SU-DHL-6 (cell line): ENCODE data around the gene SEMA4D.

Source experiments
- H2AFZ ChIP-seq: fragments of 200-600 bp; sonication (generic); 2 replicates; pipeline ENCODE4 v1.6.1; 2014; ENCODE audit warnings: low read depth, mild to moderate bottlenecking, moderate library complexity, mixed read lengths, antibody characterized with exemption, low read length; ENCODE audit not compliant: severe bottlenecking
- H3F3A ChIP-seq: fragments of 200-600 bp; shearing (Covaris generic); 2 replicates; pipeline ENCODE4 v1.6.0; 2016; ENCODE audit warnings: antibody characterized with exemption, mild to moderate bottlenecking; ENCODE audit not compliant: insufficient read depth
- H3K27ac ChIP-seq: fragments of 200-600 bp; sonication (generic); 2 replicates; pipeline ENCODE4 v1.5.1; 2016; ENCODE audit warnings: low read depth, mild to moderate bottlenecking, low read length, moderate library complexity, mixed read lengths
- H3K27me3 ChIP-seq: fragments of 200-600 bp; sonication (generic), shearing (Covaris generic); 2 replicates; pipeline ENCODE4 v1.6.0; 2014; ENCODE audit warnings: mild to moderate bottlenecking, low read length
- H3K36me3 ChIP-seq: fragments of 200-600 bp; sonication (generic); 2 replicates; pipeline ENCODE4 v1.6.1; 2014; ENCODE audit warnings: mild to moderate bottlenecking, low read length, mixed read lengths
- H3K4me2 ChIP-seq: fragments of 300-600, 200-600 bp; shearing (Covaris generic), sonication (generic); 2 replicates; pipeline ENCODE4 v1.6.0; 2014; ENCODE audit warnings: low read length, low read depth, mild to moderate bottlenecking; ENCODE audit not compliant: poor library complexity, severe bottlenecking
- H3K4me3 ChIP-seq: fragments of 200-600 bp; sonication (generic); 2 replicates; pipeline ENCODE4 v1.5.1; 2014; ENCODE audit warnings: antibody characterized with exemption, low read length, mild to moderate bottlenecking, mixed read lengths; ENCODE audit not compliant: insufficient read depth, poor library complexity, severe bottlenecking
- H3K79me2 ChIP-seq: fragments of 200-600 bp; sonication (generic); 2 replicates; pipeline ENCODE4 v1.6.1; 2014; ENCODE audit warnings: mild to moderate bottlenecking, low read length, moderate library complexity; ENCODE audit not compliant: insufficient read depth
- H3K9ac ChIP-seq: fragments of 200-600 bp; sonication (generic); 2 replicates; pipeline ENCODE4 v1.7.0; 2014; ENCODE audit warnings: mild to moderate bottlenecking, low read length
- H3K9me2 ChIP-seq: fragments of 200-600 bp; sonication (generic); replicated peaks from 2 replicates; pipeline ENCODE4 v1.6.1; 2014; ENCODE audit warnings: low read length; ENCODE audit not compliant: insufficient read depth
- H3K9me3 ChIP-seq: fragments of 200-600 bp; sonication (generic); 2 replicates; pipeline ENCODE4 v1.6.1; 2014; ENCODE audit warnings: low read length, mixed read lengths; ENCODE audit not compliant: insufficient read depth
- H4K20me1 ChIP-seq: fragments of 200-600 bp; sonication (generic); 2 replicates; pipeline ENCODE4 v1.6.1; 2014; ENCODE audit warnings: low read depth, mild to moderate bottlenecking, antibody characterized with exemption, low read length, moderate library complexity, mixed read lengths
- EZH2phosphoT487 ChIP-seq: fragments of 200-600 bp; sonication (generic), shearing (Covaris generic); conservative IDR thresholded peaks from 2 replicates; pipeline ENCODE4 v1.6.1; 2018; ENCODE audit warnings: mild to moderate bottlenecking, antibody characterized with exemption, low read length, moderate library complexity, mixed read lengths
- TF ChIP-seq, protein P1 (sequence below): fragments of 200-600 bp; sonication (generic); IDR thresholded peaks from one replicate; pipeline ENCODE4 v1.5.1; 2017; ENCODE audit warnings: antibody characterized with exemption, mild to moderate bottlenecking, low read length, moderate library complexity; ENCODE audit not compliant: insufficient read depth, poor library complexity, severe bottlenecking

SEMA4D gene

DNA sequence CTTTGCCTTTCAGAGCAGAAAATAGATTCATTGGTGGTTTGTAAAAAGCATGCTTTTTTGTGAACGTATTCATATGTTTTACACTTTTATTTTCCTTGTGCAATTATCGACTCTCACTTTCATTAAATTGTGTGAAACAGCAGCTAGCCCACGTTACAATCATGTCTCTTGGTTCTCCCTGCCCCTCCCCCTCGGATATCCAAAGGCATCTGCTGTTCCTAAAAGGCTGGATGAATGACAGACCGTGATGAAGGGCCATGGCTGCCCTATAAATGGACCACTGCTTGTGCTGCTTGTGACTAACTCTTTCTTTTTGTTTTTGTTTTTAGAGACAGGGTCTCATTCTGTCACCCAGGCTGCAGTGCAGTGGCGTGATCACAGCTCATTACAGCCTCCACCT lies 17.0 kb upstream of the SEMA4D start:
- no peaks in the 10 kb centered on the region for H3K27me3 ChIP-seq
- no peak overlapping the region for H2AFZ ChIP-seq
- H4K20me1 ChIP-seq: no peaks in the 10 kb centered on the region
- no peak overlapping the region for H3K27ac ChIP-seq
- H3F3A ChIP-seq: no peaks in the 10 kb centered on the region
- H3K4me3 ChIP-seq: no peak overlapping the region
- H3K79me2 ChIP-seq: no peaks in the 10 kb centered on the region
- no peak for TF ChIP-seq EZH2phosphoT487
- no peaks in the 10 kb centered on the region for H3K9me3 ChIP-seq
- no peaks in the 10 kb centered on the region for H3K36me3 ChIP-seq
- H3K9ac ChIP-seq: no peak overlapping the region
- H3K9me2 ChIP-seq: no peaks in the 10 kb centered on the region
- H3K4me2 ChIP-seq: no peak overlapping the region

DNA sequence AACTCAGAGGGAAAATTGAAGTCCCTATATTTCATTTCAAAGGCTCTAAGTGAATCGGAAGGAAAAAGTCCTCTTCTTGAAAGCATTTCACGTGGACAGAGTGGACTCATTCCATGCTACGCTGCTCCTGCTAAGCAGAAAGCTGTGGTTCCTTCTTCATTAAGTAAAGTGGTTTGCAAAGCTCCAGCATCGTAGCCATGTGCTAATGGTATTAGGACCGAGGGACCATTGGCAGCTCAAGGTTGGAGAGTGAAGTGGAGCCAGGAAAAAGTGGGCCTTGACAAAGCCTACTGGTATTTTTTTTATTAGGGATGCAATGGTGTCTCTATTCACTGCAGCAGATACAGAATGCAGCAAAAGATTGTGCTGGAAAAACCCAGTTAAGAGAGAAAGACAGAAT lies 16.4 kb upstream of the SEMA4D start:
- no peaks in the 10 kb centered on the region for H3K27me3 ChIP-seq
- no peak overlapping the region for H3K9ac ChIP-seq
- no peak for TF ChIP-seq EZH2phosphoT487
- no peak overlapping the region for H3K4me3 ChIP-seq
- H3F3A ChIP-seq: no peaks in the 10 kb centered on the region
- H3K79me2 ChIP-seq: no peaks in the 10 kb centered on the region
- no peak overlapping the region for H3K4me2 ChIP-seq
- H3K36me3 ChIP-seq: no peaks in the 10 kb centered on the region
- no peaks in the 10 kb centered on the region for H4K20me1 ChIP-seq
- H3K9me3 ChIP-seq: no peaks in the 10 kb centered on the region
- no peaks in the 10 kb centered on the region for H3K9me2 ChIP-seq
- H2AFZ ChIP-seq: no peak overlapping the region
- no peak overlapping the region for H3K27ac ChIP-seq

DNA sequence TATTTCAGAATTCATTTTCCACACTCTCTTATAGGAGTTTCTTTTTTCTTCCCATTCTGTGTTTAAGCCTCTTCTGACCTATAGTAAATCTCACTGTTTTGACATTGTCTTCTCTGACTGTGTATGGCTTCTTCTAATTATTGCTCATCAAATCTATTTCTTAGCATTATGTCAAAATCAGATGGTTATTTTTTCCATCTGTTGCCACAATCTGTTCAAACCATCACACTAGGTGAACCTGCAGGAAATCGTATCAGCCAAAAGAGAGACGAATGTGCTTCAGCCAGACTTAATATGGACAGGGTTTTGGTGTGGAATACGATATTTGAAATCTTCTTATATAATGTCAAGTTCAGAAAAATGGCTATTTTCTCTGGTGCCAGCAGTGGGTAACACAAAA lies 15.9 kb upstream of the SEMA4D start:
- Histone ChIP-seq H3K27me3 (no peaks in the 10 kb centered on the region), H3K4me2 (no peak overlapping the region), H3K36me3 (no peaks in the 10 kb centered on the region), H3K4me3 (no peak overlapping the region), H3K79me2 (no peaks in the 10 kb centered on the region), H3K27ac (no peak overlapping the region), H3K9ac (no peak overlapping the region), H4K20me1 (no peaks in the 10 kb centered on the region), H3K9me3 (no peaks in the 10 kb centered on the region), H3F3A (no peaks in the 10 kb centered on the region), H2AFZ (no peak overlapping the region), H3K9me2 (no peaks in the 10 kb centered on the region)
- TF ChIP-seq, protein P1, sequence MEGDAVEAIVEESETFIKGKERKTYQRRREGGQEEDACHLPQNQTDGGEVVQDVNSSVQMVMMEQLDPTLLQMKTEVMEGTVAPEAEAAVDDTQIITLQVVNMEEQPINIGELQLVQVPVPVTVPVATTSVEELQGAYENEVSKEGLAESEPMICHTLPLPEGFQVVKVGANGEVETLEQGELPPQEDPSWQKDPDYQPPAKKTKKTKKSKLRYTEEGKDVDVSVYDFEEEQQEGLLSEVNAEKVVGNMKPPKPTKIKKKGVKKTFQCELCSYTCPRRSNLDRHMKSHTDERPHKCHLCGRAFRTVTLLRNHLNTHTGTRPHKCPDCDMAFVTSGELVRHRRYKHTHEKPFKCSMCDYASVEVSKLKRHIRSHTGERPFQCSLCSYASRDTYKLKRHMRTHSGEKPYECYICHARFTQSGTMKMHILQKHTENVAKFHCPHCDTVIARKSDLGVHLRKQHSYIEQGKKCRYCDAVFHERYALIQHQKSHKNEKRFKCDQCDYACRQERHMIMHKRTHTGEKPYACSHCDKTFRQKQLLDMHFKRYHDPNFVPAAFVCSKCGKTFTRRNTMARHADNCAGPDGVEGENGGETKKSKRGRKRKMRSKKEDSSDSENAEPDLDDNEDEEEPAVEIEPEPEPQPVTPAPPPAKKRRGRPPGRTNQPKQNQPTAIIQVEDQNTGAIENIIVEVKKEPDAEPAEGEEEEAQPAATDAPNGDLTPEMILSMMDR: no peak

DNA sequence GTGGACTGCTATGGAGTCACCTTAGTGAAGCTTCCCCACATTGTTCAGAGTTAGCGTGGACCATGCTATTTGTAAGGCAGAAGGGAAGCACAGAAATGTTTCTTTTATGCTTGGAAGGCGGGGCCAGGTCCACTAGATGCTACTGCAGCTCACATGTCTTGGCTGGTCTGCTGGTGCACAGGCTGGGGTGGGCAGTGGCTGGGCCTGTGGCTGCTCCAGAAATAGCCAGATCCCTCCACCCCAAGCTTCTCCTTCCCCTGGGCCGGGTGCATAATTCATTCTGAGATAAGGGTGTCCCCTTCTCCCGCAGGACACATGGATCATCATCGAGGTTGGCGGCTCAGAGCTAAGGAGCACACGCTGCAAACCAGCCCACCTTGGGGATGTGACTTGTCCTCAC lies 14.5 kb upstream of the SEMA4D start:
- H3K27me3 ChIP-seq: no peaks in the 10 kb centered on the region
- H3K27ac ChIP-seq: no peak overlapping the region
- no peak overlapping the region for H3K4me3 ChIP-seq
- no peaks in the 10 kb centered on the region for H3K9me2 ChIP-seq
- H3K9me3 ChIP-seq: no peaks in the 10 kb centered on the region
- no peaks in the 10 kb centered on the region for H3K36me3 ChIP-seq
- no peaks in the 10 kb centered on the region for H3F3A ChIP-seq
- TF ChIP-seq, protein P1: no peak
- TF ChIP-seq EZH2phosphoT487: no peak
- H2AFZ ChIP-seq: no peak overlapping the region
- no peaks in the 10 kb centered on the region for H4K20me1 ChIP-seq
- H3K4me2 ChIP-seq: no peak overlapping the region
- H3K79me2 ChIP-seq: no peaks in the 10 kb centered on the region
- H3K9ac ChIP-seq: no peak overlapping the region
